Measurements from ENCODE around the gene NSA2.

Gene NSA2

GRCh38 chr5:74798977-74799911 is 32.2 kb downstream of the NSA2 start:
- TF ChIP-seq CTCF (IDR thresholded peaks at IDR 0.05): no peak
- H3K27ac Mint-ChIP-seq: peak overlapping the region; percentile 78
- H3K9me3 Mint-ChIP-seq: no peaks in the 10 kb centered on the region
- no peak for DNase-seq
- H3K36me3 Mint-ChIP-seq (ENCODE audit: low read depth): peaks cover 50% of the 10 kb centered on the region
- H3K27me3 Mint-ChIP-seq (ENCODE audit: low read depth, poor library complexity): no peaks in the 10 kb centered on the region
- H3K4me3 Mint-ChIP-seq: no peak overlapping the region
- no peaks in the 10 kb centered on the region for H3K4me1 Mint-ChIP-seq

GRCh38 chr5:74801197-74801596 is 34.1 kb downstream of the NSA2 start:
- DNase-seq: no peak
- Mint-ChIP-seq H3K9me3 (no peaks in the 10 kb centered on the region), H3K27ac (no peak overlapping the region), H3K4me3 (no peak overlapping the region), H3K4me1 (no peaks in the 10 kb centered on the region), H3K27me3 (ENCODE audit: low read depth, poor library complexity) (no peaks in the 10 kb centered on the region), H3K36me3 (ENCODE audit: low read depth) (peaks cover 32% of the 10 kb centered on the region)
- TF ChIP-seq CTCF (IDR thresholded peaks at IDR 0.05): no peak

- no peak for DNase-seq
- Mint-ChIP-seq H3K9me3 (no peaks in the 10 kb centered on the region), H3K4me1 (no peaks in the 10 kb centered on the region), H3K36me3 (ENCODE audit: low read depth) (peaks cover 26% of the 10 kb centered on the region), H3K4me3 (no peak overlapping the region), H3K27ac (no peak overlapping the region), H3K27me3 (ENCODE audit: low read depth, poor library complexity) (no peaks in the 10 kb centered on the region)
- no peak for TF ChIP-seq CTCF (IDR thresholded peaks at IDR 0.05)
Measured at GRCh38 chr5:74801941-74802340, 34.9 kb downstream of the NSA2 start.

- no peak for TF ChIP-seq CTCF (IDR thresholded peaks at IDR 0.05)
Measured at GRCh38 chr5:74810915-74811314, 43.9 kb downstream of the NSA2 start.

GRCh38 chr5:74816875-74817274 is 49.8 kb downstream of the NSA2 start:
- no peak overlapping the region for H3K4me3 Mint-ChIP-seq
- no peak for TF ChIP-seq CTCF (IDR thresholded peaks at IDR 0.05)
- H3K27ac Mint-ChIP-seq: no peak overlapping the region
- no peaks in the 10 kb centered on the region for H3K27me3 Mint-ChIP-seq (ENCODE audit: low read depth, poor library complexity)
- no peaks in the 10 kb centered on the region for H3K9me3 Mint-ChIP-seq
- no peak for DNase-seq
- no peaks in the 10 kb centered on the region for H3K4me1 Mint-ChIP-seq
- H3K36me3 Mint-ChIP-seq (ENCODE audit: low read depth): peaks cover 26% of the 10 kb centered on the region

More at GRCh38 chr5:74810915-74811314, 43.9 kb downstream of the NSA2 start:
- DNase-seq: no peak
- H3K27ac Mint-ChIP-seq: no peak overlapping the region
- H3K4me3 Mint-ChIP-seq: no peak overlapping the region
- H3K36me3 Mint-ChIP-seq (ENCODE audit: low read depth): peaks cover 43% of the 10 kb centered on the region
- H3K4me1 Mint-ChIP-seq: no peaks in the 10 kb centered on the region
- no peaks in the 10 kb centered on the region for H3K27me3 Mint-ChIP-seq (ENCODE audit: low read depth, poor library complexity)
- no peaks in the 10 kb centered on the region for H3K9me3 Mint-ChIP-seq

- Mint-ChIP-seq H3K4me3 (no peak overlapping the region), H3K4me1 (no peaks in the 10 kb centered on the region), H3K36me3 (ENCODE audit: low read depth) (peaks cover 4% of the 10 kb centered on the region), H3K27me3 (ENCODE audit: low read depth, poor library complexity) (no peaks in the 10 kb centered on the region), H3K27ac (no peak overlapping the region), H3K9me3 (no peaks in the 10 kb centered on the region)
- DNase-seq: no peak
- no peak for TF ChIP-seq CTCF (IDR thresholded peaks at IDR 0.05)
Measured at GRCh38 chr5:74822288-74822687, 55.2 kb downstream of the NSA2 start.

Data from nephron progenitor cell (in vitro differentiated cells).